ENCODE results near the gene STAT6. TPM values are rescaled to one million over a fixed set of nuclear protein-coding genes. Genes with fewer than 3 reads are reported as not detected.
"Not testable (repeated sequence)": the region's sequence is repeated elsewhere in the genome, so short reads cannot be mapped to it uniquely, and the experiment has no call there.

The STAT6 gene
- total and polyA plus RNA-seq, 2 of the 8 experiments (the other 6 are each of a cell fraction or from before 2014, with no cell fraction given): 32.9 to 38.7 TPM

DNA sequence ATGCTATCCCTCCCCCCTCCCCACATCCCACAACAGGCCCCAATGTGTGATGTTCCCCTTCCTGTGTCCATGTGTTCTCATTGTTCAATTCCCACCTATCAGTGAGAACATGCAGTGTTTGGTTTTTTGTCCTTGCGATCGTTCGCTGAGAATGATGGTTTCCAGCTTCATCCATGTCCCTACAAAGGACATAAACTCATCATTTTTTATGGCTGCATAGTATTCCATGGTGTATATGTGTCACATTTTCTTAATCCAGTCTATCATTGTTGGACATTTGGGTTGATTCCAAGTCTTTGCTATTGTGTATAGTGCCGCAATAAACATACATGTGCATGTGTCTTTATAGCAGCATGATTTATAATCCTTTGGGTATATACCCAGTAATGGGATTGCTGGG lies 58.0 kb downstream of the STAT6 start:
- H2AFZ ChIP-seq (ENCODE audit: low read length); H3K56ac ChIP-seq (replicated peaks; ENCODE audit: insufficient read length, low read depth, low read length); DNase-seq (ENCODE audit: low read depth in 1 of 2, low spot score in 2 of 2); H3K4me2 ChIP-seq (ENCODE audit: insufficient read depth in 1 of 2, low read depth in 2 of 2, low read length in 2 of 2); H4K8ac ChIP-seq (ENCODE audit: extremely low read depth, insufficient read depth, low read length); FAIRE-seq; H3K79me2 ChIP-seq (ENCODE audit: control insufficient read depth in 1 of 2, insufficient read depth in 2 of 2, low read length in 2 of 2); H3K4me1 ChIP-seq (replicated peaks in 1 of 4; ENCODE audit: control insufficient read depth in 3 of 4, insufficient read depth in 4 of 4, low read length in 3 of 4); H2BK5ac ChIP-seq (ENCODE audit: low read depth, low read length); H3K9ac ChIP-seq (replicated peaks in 1 of 4; ENCODE audit: extremely low read depth in 1 of 4, low read depth in 3 of 4, low read length in 3 of 4); H2BK120ac ChIP-seq (replicated peaks; ENCODE audit: low read depth, low read length); H3K18ac ChIP-seq (ENCODE audit: extremely low read depth, low read length); H2AK5ac ChIP-seq (ENCODE audit: low read depth, low read length); H3K27me3 ChIP-seq (replicated peaks in 1 of 4; ENCODE audit: control insufficient read depth in 3 of 4, extremely low read depth in 1 of 4, insufficient read depth in 3 of 4, low read length in 3 of 4); H3K9me3 ChIP-seq (ENCODE audit: insufficient read depth in 2 of 2, low read depth in 1 of 2, low read length in 1 of 2); H3K23me2 ChIP-seq (ENCODE audit: low read depth, low read length); H4K91ac ChIP-seq (replicated peaks; ENCODE audit: insufficient read length, low read length); H3K27ac ChIP-seq (ENCODE audit: low read depth, low read length); H3K23ac ChIP-seq (ENCODE audit: insufficient read length); H3K79me1 ChIP-seq (ENCODE audit: low read depth, low read length); H2BK15ac ChIP-seq (ENCODE audit: low read length); H4K5ac ChIP-seq (ENCODE audit: insufficient read length, low read depth, low read length); H3K4ac ChIP-seq (replicated peaks; ENCODE audit: insufficient read length, low read depth, low read length); H2BK20ac ChIP-seq (ENCODE audit: low read length); H2BK12ac ChIP-seq (ENCODE audit: low read depth, low read length); H3K14ac ChIP-seq (ENCODE audit: insufficient read length); H3K4me3 ChIP-seq (ENCODE audit: extremely low read depth in 1 of 4, insufficient read depth in 2 of 4, low read depth in 3 of 4, low read length in 4 of 4); H4K20me1 ChIP-seq (replicated peaks in 1 of 2; ENCODE audit: control insufficient read depth in 1 of 2, insufficient read depth in 2 of 2, low read length in 2 of 2): not testable (repeated sequence)
- ChIA-PET POLR2A (ENCODE audit: partially characterized antibody) (interaction anchor here (1.0 to 1.9 kb wide), 6 partner anchors 8 to 37 kb away, joined by 3 to 10 read pairs (median 4); partner anchors contain the start of gene TAC3), CTCF (ENCODE audit: partially characterized antibody) (interaction anchor here (1.0 to 7.5 kb wide), 2 partner anchors 9 to 59 kb away, joined by 3 to 77 read pairs; no protein-coding TSS in a partner anchor)
- 98% methylated on average over 4 of the region's 4 CpGs; no CpG with 5 or more reads in 1 of the 2 experiments for WGBS, 2 experiments (ENCODE audit: extremely low coverage in 1 of 2, insufficient coverage in 1 of 2, insufficient read length in 1 of 2, insufficient replicate concordance in 2 of 2, low coverage in 1 of 2, low lambda C conversion rate in 2 of 2, missing lambda C conversion rate in 1 of 2)
- H3K36me3 ChIP-seq (ENCODE audit: control insufficient read depth in 2 of 4, insufficient read depth in 4 of 4, low read length in 3 of 4): peaks cover 0 to 32% (median 15%) of the 10 kb centered on the region in 4 experiments; a peak in 6 of 8 replicates

All from H1 (cell line).